BJ (cell line): Measurements from ENCODE around the gene SPECC1L. TPM values are rescaled to one million over a fixed set of nuclear protein-coding genes. Genes with fewer than 3 reads are reported as not detected.

Experiments used
- CTCF ChIA-PET: fragments of 350-600 bp; formaldehyde crosslinking; extraction: SDS; loops from one replicate; lab custom pipeline; 2021; ENCODE audit warnings: antibody characterized with exemption, inconsistent platforms; lab: Yijun Ruan, JAX
- POLR2A ChIA-PET: fragments of 300-600 bp; sonication (Branson Sonifier 250); formaldehyde crosslinking; extraction: SDS; loops from one replicate; lab custom pipeline; 2021; ENCODE audit warnings: antibody characterized with exemption; lab: Charles Lee
- DNase-seq: peaks from one replicate; pipeline ENCODE4 v3.0.0-alpha.2; 2011; ENCODE audit warnings: low read depth
- H3K27me3 ChIP-seq: 2 replicates; pipeline ENCODE4 v1.6.0; 2011; ENCODE audit warnings: low read length; ENCODE audit not compliant: control insufficient read depth, insufficient read depth
- H3K36me3 ChIP-seq: 2 replicates; pipeline ENCODE4 v1.5.1; 2011; ENCODE audit warnings: low read length; ENCODE audit not compliant: control insufficient read depth, insufficient read depth
- H3K4me3 ChIP-seq: 2 replicates; pipeline ENCODE4 v1.5.1; 2011; ENCODE audit warnings: low read depth, mild to moderate bottlenecking, control low read depth, low read length
- polyA plus RNA-seq: library from polyadenylated mRNA; depleted of rRNA; stranded (reverse); fragments of >200 nt; gene quantifications from 2 replicates; pipeline ENCODE4 v1.2.3, GENCODE V29; 2011
- TF ChIP-seq, protein P1 (sequence below): IDR thresholded peaks from 2 replicates; pipeline ENCODE4 v1.5.1; 2011; ENCODE audit warnings: low read depth, mild to moderate bottlenecking, control low read depth, inconsistent platforms, low read length, moderate library complexity; ENCODE audit not compliant: insufficient read depth

SPECC1L gene
- polyA plus RNA-seq, 1 experiment: 35.1 TPM

DNA sequence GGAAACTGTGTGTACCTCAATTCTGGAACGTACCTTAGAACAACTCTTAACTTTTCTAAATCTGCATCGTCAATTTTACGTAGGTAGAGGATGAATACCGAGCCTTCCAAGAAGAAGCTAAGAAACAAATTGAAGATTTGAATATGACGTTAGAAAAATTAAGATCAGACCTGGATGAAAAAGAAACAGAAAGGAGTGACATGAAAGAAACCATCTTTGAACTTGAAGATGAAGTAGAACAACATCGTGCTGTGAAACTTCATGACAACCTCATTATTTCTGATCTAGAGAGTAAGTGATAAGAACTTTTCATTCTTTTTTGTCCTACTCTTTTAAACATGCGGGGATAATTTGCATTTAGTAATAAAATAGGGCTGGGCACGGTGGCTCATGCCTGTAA, 53.5 kb downstream of the SPECC1L start:
- CTCF ChIA-PET: interaction anchor here (1.2 to 1.7 kb wide), 3 partner anchors 9 to 179 kb away, joined by 3 to 4 read pairs (median 4); no protein-coding TSS in a partner anchor

GRCh38 chr22:24325105-24325757, 54.6 kb downstream of the SPECC1L start:
- TF ChIP-seq, protein P1, sequence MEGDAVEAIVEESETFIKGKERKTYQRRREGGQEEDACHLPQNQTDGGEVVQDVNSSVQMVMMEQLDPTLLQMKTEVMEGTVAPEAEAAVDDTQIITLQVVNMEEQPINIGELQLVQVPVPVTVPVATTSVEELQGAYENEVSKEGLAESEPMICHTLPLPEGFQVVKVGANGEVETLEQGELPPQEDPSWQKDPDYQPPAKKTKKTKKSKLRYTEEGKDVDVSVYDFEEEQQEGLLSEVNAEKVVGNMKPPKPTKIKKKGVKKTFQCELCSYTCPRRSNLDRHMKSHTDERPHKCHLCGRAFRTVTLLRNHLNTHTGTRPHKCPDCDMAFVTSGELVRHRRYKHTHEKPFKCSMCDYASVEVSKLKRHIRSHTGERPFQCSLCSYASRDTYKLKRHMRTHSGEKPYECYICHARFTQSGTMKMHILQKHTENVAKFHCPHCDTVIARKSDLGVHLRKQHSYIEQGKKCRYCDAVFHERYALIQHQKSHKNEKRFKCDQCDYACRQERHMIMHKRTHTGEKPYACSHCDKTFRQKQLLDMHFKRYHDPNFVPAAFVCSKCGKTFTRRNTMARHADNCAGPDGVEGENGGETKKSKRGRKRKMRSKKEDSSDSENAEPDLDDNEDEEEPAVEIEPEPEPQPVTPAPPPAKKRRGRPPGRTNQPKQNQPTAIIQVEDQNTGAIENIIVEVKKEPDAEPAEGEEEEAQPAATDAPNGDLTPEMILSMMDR: peak; percentile 73
- ChIA-PET CTCF (interaction anchor here (1.1 to 1.7 kb wide), 5 partner anchors 134 to 204 kb away, joined by 3 to 8 read pairs (median 3); no protein-coding TSS in a partner anchor), POLR2A (no interaction called here)
- Histone ChIP-seq H3K27me3 (no peaks in the 10 kb centered on the region), H3K4me3 (no peak overlapping the region), H3K36me3 (peaks cover 5% of the 10 kb centered on the region; the same call in 1 of the 2 replicates)
- peak; percentile 99 for DNase-seq

More for the DNA sequence above, 53.5 kb downstream of the SPECC1L start:
- Histone ChIP-seq H3K36me3 (peaks cover 2% of the 10 kb centered on the region; the same call in 1 of the 2 replicates), H3K4me3 (no peak overlapping the region), H3K27me3 (no peaks in the 10 kb centered on the region)
- POLR2A ChIA-PET: no interaction called here
- DNase-seq: no peak
- TF ChIP-seq, protein P1: no peak

GRCh38 chr22:24326266-24326665, 55.6 kb downstream of the SPECC1L start:
- DNase-seq: no peak
- peaks cover 4% of the 10 kb centered on the region; the same call in 1 of the 2 replicates for H3K36me3 ChIP-seq
- TF ChIP-seq, protein P1: no peak
- CTCF ChIA-PET: interaction anchor here (1.1 to 1.5 kb wide), 3 partner anchors 181 to 203 kb away, joined by 3 to 8 read pairs (median 3); no protein-coding TSS in a partner anchor
- POLR2A ChIA-PET: no interaction called here
- no peaks in the 10 kb centered on the region for H3K27me3 ChIP-seq
- no peak overlapping the region for H3K4me3 ChIP-seq

DNA sequence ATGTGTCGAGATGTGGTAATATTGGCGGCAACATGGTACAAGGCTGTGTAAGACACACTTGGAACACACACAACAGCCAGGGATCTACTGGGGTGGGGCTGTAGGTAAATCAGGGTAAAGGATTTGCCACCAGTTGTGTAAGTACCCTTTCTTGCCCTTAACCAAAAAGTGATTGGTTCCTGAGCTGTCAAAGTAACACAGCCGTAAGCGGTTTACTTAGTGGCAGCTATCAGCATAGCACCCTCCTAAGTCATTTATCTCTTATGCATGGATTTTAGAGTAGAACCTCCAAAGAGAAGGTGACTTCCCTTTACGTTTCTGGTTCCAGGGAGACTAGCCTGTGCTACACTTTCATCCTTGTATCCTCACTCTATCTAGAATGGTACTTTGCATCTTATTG, 57.2 kb downstream of the SPECC1L start:
- Histone ChIP-seq H3K27me3 (no peaks in the 10 kb centered on the region), H3K36me3 (peaks cover 5% of the 10 kb centered on the region; the same call in 1 of the 2 replicates), H3K4me3 (no peak overlapping the region)
- ChIA-PET CTCF (interaction anchor here (0.9 to 1.4 kb wide), 4 partner anchors 12 to 96 kb away, joined by 3 read pairs; no protein-coding TSS in a partner anchor), POLR2A (no interaction called here)
- no peak for DNase-seq
- TF ChIP-seq, protein P1: no peak

DNA sequence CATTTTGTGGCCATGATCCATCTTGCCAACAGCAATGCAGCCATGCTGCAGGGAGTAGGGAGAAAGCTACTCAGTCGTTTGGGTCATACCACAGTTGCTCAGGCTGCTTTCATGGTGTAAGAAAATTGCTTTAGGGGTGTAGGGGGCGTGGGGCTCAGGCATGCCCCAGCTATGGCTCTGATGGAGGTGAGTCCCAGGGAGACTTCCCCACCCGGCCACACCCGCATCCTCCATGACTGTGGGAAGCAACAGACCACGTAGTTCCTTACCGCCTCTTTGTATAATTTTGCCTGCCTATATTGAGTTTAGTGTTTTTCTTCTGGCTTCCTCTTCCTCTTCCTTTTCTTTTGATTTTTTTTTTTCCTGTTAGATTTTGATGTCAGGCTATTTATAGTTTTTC, 58.8 kb downstream of the SPECC1L start:
- no peak overlapping the region for H3K4me3 ChIP-seq
- CTCF ChIA-PET: interaction anchor here (1.1 to 1.4 kb wide), 2 partner anchors 177 to 194 kb away, joined by 3 to 6 read pairs; no protein-coding TSS in a partner anchor
- no peak for DNase-seq
- POLR2A ChIA-PET: no interaction called here
- H3K27me3 ChIP-seq: no peaks in the 10 kb centered on the region
- peaks cover 5% of the 10 kb centered on the region; the same call in 1 of the 2 replicates for H3K36me3 ChIP-seq
- TF ChIP-seq, protein P1: no peak
